NCI-H526 (cell line): ENCODE data around the gene RIOK3.

ENCODE experiments used
- DNase-seq, 2 experiments: peaks; one replicate each; lab custom pipeline; 2025; lab: John Stamatoyannopoulos, UW

The RIOK3 gene

GRCh38 chr18:23528580-23529472 is 75.7 kb downstream of the RIOK3 start:
- DNase-seq, result no peak

GRCh38 chr18:23529604-23530003 is 76.5 kb downstream of the RIOK3 start:
- DNase-seq, result no peak

- DNase-seq, result no peak
Measured at GRCh38 chr18:23530195-23530594, 77.1 kb downstream of the RIOK3 start.

GRCh38 chr18:23531912-23532311 is 78.8 kb downstream of the RIOK3 start:
- no peak for DNase-seq
